KOPT-K1 (cell line): ENCODE results near the gene FCHSD1.

ENCODE experiments used
- H3K27ac ChIP-seq: fragments of 200-600 bp; sonication (generic); 2 replicates; pipeline ENCODE4 v1.5.1; 2016; ENCODE audit warnings: antibody characterized with exemption, mild to moderate bottlenecking, low read depth, low read length; ENCODE audit not compliant: poor library complexity, severe bottlenecking
- H3K36me3 ChIP-seq: fragments of 200-600 bp; sonication (generic); 2 replicates; pipeline ENCODE4 v1.5.1; 2017; ENCODE audit warnings: antibody characterized with exemption, mild to moderate bottlenecking, low read length, moderate library complexity; ENCODE audit not compliant: insufficient read depth
- H3K9me3 ChIP-seq: fragments of 200-600 bp; sonication (generic); 2 replicates; pipeline ENCODE4 v1.5.1; 2017; ENCODE audit warnings: antibody characterized with exemption, low read length, mild to moderate bottlenecking; ENCODE audit not compliant: insufficient read depth, poor library complexity, severe bottlenecking

The FCHSD1 gene

GRCh38 chr5:141598391-141599345 lies 52.5 kb downstream of the FCHSD1 start:
- Histone ChIP-seq H3K9me3 (no peaks in the 10 kb centered on the region), H3K36me3 (peaks cover 29% of the 10 kb centered on the region), H3K27ac (peak overlapping the region; percentile 24)

GRCh38 chr5:141597814-141598213 lies 53.4 kb downstream of the FCHSD1 start:
- Histone ChIP-seq H3K27ac (peak overlapping the region; percentile 32), H3K36me3 (peaks cover 37% of the 10 kb centered on the region), H3K9me3 (no peaks in the 10 kb centered on the region)

- Histone ChIP-seq H3K36me3 (peaks cover 41% of the 10 kb centered on the region), H3K27ac (peak overlapping the region; percentile 32), H3K9me3 (no peaks in the 10 kb centered on the region)
These were observed 53.8 kb downstream of the FCHSD1 start for GRCh38 chr5:141597394-141597793.

GRCh38 chr5:141596867-141597266 lies 54.4 kb downstream of the FCHSD1 start:
- Histone ChIP-seq H3K27ac (no peak overlapping the region), H3K36me3 (peaks cover 44% of the 10 kb centered on the region), H3K9me3 (no peaks in the 10 kb centered on the region)

GRCh38 chr5:141590127-141590526 lies 61.1 kb downstream of the FCHSD1 start:
- Histone ChIP-seq H3K9me3 (no peaks in the 10 kb centered on the region), H3K36me3 (peaks cover 90% of the 10 kb centered on the region), H3K27ac (no peak overlapping the region)
